B cell (primary cell): Measurements from ENCODE around the gene EPHA2. TPM values are rescaled to one million over a fixed set of nuclear protein-coding genes. Genes with fewer than 3 reads are reported as not detected.

Source experiments
- ATAC-seq: fragments of 200-7000 bp; cut with Tn5 transposase; one replicate; pipeline ENCODE4 v1.10.0; 2021; ENCODE audit warnings: low read depth, mild to moderate bottlenecking, moderate number of reproducible peaks, moderate library complexity
- CTCF ChIA-PET: fragments of 350-600 bp; sonication (Branson Sonifier 250); formaldehyde crosslinking; loops from one replicate; lab custom pipeline; 2021; ENCODE audit warnings: antibody characterized with exemption, inconsistent platforms; lab: Charles Lee
- POLR2A ChIA-PET: fragments of 350-600 bp; sonication (Branson Sonifier 250); formaldehyde crosslinking; loops from one replicate; lab custom pipeline; 2021; ENCODE audit warnings: antibody characterized with exemption; lab: Charles Lee
- DNase-seq: peaks from one replicate; pipeline ENCODE4 v3.0.0; 2013
- H2AFZ ChIP-seq: 2 replicates; pipeline ENCODE4 v1.6.1; 2012; ENCODE audit warnings: mild to moderate bottlenecking, low read depth, low read length; ENCODE audit not compliant: insufficient read depth, poor library complexity, severe bottlenecking
- H3K27ac ChIP-seq, 2 donors: 1 replicate in 1 of 2; 2 replicates in 1 of 2; pipeline ENCODE4 v1.5.1; 2012 to 2013; ENCODE audit warnings: low read length in 2 of 2, mild to moderate bottlenecking in 2 of 2, moderate library complexity in 1 of 2
- H3K27me3 ChIP-seq, 4 experiments: fragments of 200-600 bp in 1 of 4; sonication (generic) in 1 of 4; replicated peaks in 1 of 4; 1 replicate in 2 of 4; 2 replicates in 2 of 4; pipeline versions ENCODE4 v1.6.1 to v1.7.0; 2013 to 2016; ENCODE audit warnings: low read length in 3 of 4, mild to moderate bottlenecking in 2 of 4, mixed read lengths in 1 of 4, moderate library complexity in 1 of 4; ENCODE audit not compliant: insufficient read depth in 4 of 4, control insufficient read depth in 3 of 4; ENCODE audit errors: control extremely low read depth in 1 of 4
- H3K36me3 ChIP-seq, 2 experiments: replicated peaks in 1 of 2; 1 replicate in 1 of 2; 2 replicates in 1 of 2; pipeline versions ENCODE4 v1.6.1 to v1.7.1; 2013; ENCODE audit warnings: low read length in 1 of 2; ENCODE audit not compliant: insufficient read depth in 2 of 2, control insufficient read depth in 1 of 2; ENCODE audit errors: control extremely low read depth in 1 of 2, extremely low read depth in 1 of 2
- H3K4me1 ChIP-seq, 2 donors: fragments of 200-600 bp in 1 of 2; sonication (generic) in 1 of 2; 1 replicate in 1 of 2; 2 replicates in 1 of 2; pipeline versions ENCODE4 v1.5.1 to v1.6.1; 2013 to 2017; ENCODE audit warnings: low read length in 2 of 2; ENCODE audit not compliant: control insufficient read depth in 2 of 2, insufficient read depth in 2 of 2
- H3K4me2 ChIP-seq: replicated peaks from 2 replicates; pipeline ENCODE3; 2012; ENCODE audit warnings: mild to moderate bottlenecking, low read depth, low read length; ENCODE audit not compliant: poor library complexity, severe bottlenecking
- H3K4me3 ChIP-seq, 5 experiments: fragments of 200-600 bp in 1 of 5; sonication (generic) in 1 of 5; 1 replicate in 3 of 5; 2 replicates in 2 of 5; pipeline versions ENCODE4 v1.5.1 to v1.7.0; 2011 to 2016; ENCODE audit warnings: low read length in 4 of 5, mild to moderate bottlenecking in 4 of 5, low read depth in 2 of 5, control low read depth in 1 of 5, moderate library complexity in 1 of 5; ENCODE audit not compliant: insufficient read depth in 1 of 5; ENCODE audit errors: control extremely low read depth in 1 of 5, extremely low read depth in 1 of 5
- H3K79me2 ChIP-seq: fragments of 200-600 bp; sonication (generic); one replicate; pipeline ENCODE4 v1.6.0; 2016; ENCODE audit warnings: low read length; ENCODE audit not compliant: control insufficient read depth, insufficient read depth
- H3K9ac ChIP-seq: fragments of 200-600 bp; sonication (generic); 2 replicates; pipeline ENCODE4 v1.6.1; 2017; ENCODE audit warnings: mild to moderate bottlenecking, low read length, moderate library complexity
- H3K9me3 ChIP-seq, 3 donors: one replicate each; pipeline versions ENCODE4 v1.6.1 to v1.7.1; 2013; ENCODE audit warnings: low read length in 2 of 3; ENCODE audit not compliant: control insufficient read depth in 2 of 3, insufficient read depth in 1 of 3; ENCODE audit errors: control extremely low read depth in 1 of 3
- H4K20me1 ChIP-seq: 2 replicates; pipeline ENCODE4 v1.6.0; 2012; ENCODE audit warnings: mild to moderate bottlenecking, low read length; ENCODE audit not compliant: insufficient read depth, control insufficient read depth, poor library complexity, severe bottlenecking
- H3K27ac Mint-ChIP-seq: one replicate; pipeline ENCODE4 v1.8.0; 2021; ENCODE audit warnings: mixed read lengths
- H3K27me3 Mint-ChIP-seq: one replicate; pipeline ENCODE4 v1.8.0; 2021; ENCODE audit warnings: mixed read lengths
- H3K4me1 Mint-ChIP-seq: one replicate; pipeline ENCODE4 v1.8.0; 2021; ENCODE audit warnings: mixed read lengths
- H3K4me3 Mint-ChIP-seq: one replicate; pipeline ENCODE4 v1.8.0; 2021; ENCODE audit warnings: mixed read lengths
- H3K9me3 Mint-ChIP-seq: one replicate; pipeline ENCODE4 v1.8.0; 2022; ENCODE audit warnings: mixed read lengths; ENCODE audit not compliant: insufficient read depth
- CTCF ChIP-seq: fragments of 200-600 bp; IDR thresholded peaks from one replicate; pipeline ENCODE4 v1.8.0; 2022; ENCODE audit warnings: antibody characterized with exemption, mild to moderate bottlenecking
- EZH2 ChIP-seq: IDR thresholded peaks from 2 replicates; pipeline ENCODE4 v1.6.1; 2012; ENCODE audit warnings: borderline replicate concordance, low read depth, mild to moderate bottlenecking, moderate library complexity, low read length; ENCODE audit not compliant: insufficient read depth, poor library complexity, severe bottlenecking
- WGBS: methylation state at CpG from one replicate; pipeline ENCODE4 v1.1.5; 2013; ENCODE audit warnings: missing lambda C conversion rate; ENCODE audit not compliant: insufficient coverage; 5-methylcytosine and 5-hydroxymethylcytosine counted together
- intact Hi-C: fragments of 100-400 bp; cut with micrococcal nuclease; formaldehyde crosslinking; loops from one replicate; pipeline ENCODE4 v1.10.0; 2022
- polyA plus RNA-seq: library from polyadenylated mRNA; depleted of rRNA; stranded (reverse); fragments of >200 nt; gene quantifications from 2 replicates; pipeline ENCODE4 v1.2.3, GENCODE V29; 2012
- total RNA-seq, 2 donors: library from RNA; stranded (reverse); fragments of 120-200 nt in 1 of 2; gene quantifications; 1 replicate in 1 of 2; 2 replicates in 1 of 2; pipeline versions ENCODE4 v1.2.3 to v1.2.4, GENCODE V29; 2013 to 2022

EPHA2 gene
- total and polyA plus RNA-seq, 2 donors (not counting 1 experiment from before 2014, with no cell fraction given), result 0.12 TPM; not detected in 1

GRCh38 chr1:16082283-16083038, 73.4 kb downstream of the EPHA2 start:
- WGBS, result 65% methylated on average over 8 of the region's 9 CpGs
- no peak overlapping the region for H3K4me2 ChIP-seq

More at GRCh38 chr1:16082283-16083038, 73.4 kb downstream of the EPHA2 start:
- Mint-ChIP-seq H3K27me3 (peaks cover 1% of the 10 kb centered on the region), H3K9me3 (no peaks in the 10 kb centered on the region), H3K4me1 (peaks cover 6% of the 10 kb centered on the region), H3K4me3 (no peak overlapping the region), H3K27ac (no peak overlapping the region)
- ChIA-PET CTCF (interaction anchor here (0.7 to 10.8 kb wide), 17 partner anchors 8 to 362 kb away, joined by 3 to 237 read pairs (median 4); partner anchors contain the start of gene FAM131C), POLR2A (no interaction called here)
- Histone ChIP-seq H3K4me1 (peaks cover 3 to 7% of the 10 kb centered on the region in 2 donors), H3K27me3 (peaks cover 0 to 3% (median 0%) of the 10 kb centered on the region in 4 experiments), H3K27ac (no peak overlapping the region), H3K9ac (no peak overlapping the region), H2AFZ (no peak overlapping the region), H4K20me1 (no peaks in the 10 kb centered on the region), H3K79me2 (no peaks in the 10 kb centered on the region), H3K4me3 (no peak overlapping the region), H3K36me3 (no peaks in the 10 kb centered on the region), H3K9me3 (no peaks in the 10 kb centered on the region)
- DNase-seq (peak; percentile 66), ATAC-seq (peak; percentile 32)
- TF ChIP-seq CTCF, result peak; percentile 76
- TF ChIP-seq EZH2, result no peak
- intact Hi-C loops, result no loop called here
